ENCODE results near the gene PCGF5. TPM values are rescaled to one million over a fixed set of nuclear protein-coding genes. Genes with fewer than 3 reads are reported as not detected.
"Not testable (repeated sequence)": the region's sequence is repeated elsewhere in the genome, so short reads cannot be mapped to it uniquely, and the experiment has no call there.

PCGF5 gene
- total RNA-seq, 4 donors from 2014 or later, result 45.4 to 68.1 (median 49.8) TPM

- H3K4me1 ChIP-seq, result peaks cover 0 to 9% (median 0%) of the 10 kb centered on the region in 4 donors
- H3K4me3 ChIP-seq, result no peak overlapping the region
- no peaks in the 10 kb centered on the region for H3K36me3 ChIP-seq
- H3K9me3 ChIP-seq, result no peaks in the 10 kb centered on the region
- no peak for DNase-seq
- no peaks in the 10 kb centered on the region for H3K27me3 ChIP-seq
- no peak overlapping the region for H3K27ac ChIP-seq
- TF ChIP-seq CTCF (IDR thresholded peaks at IDR 0.05) (peak in 2 of 6 experiments; percentile 25 to 37), POLR2A (IDR thresholded peaks at IDR 0.05) (no peak)
Measured at GRCh38 chr10:91296471-91296870, 76.0 kb downstream of the PCGF5 start.

GRCh38 chr10:91298224-91298871 lies 77.9 kb downstream of the PCGF5 start:
- peak overlapping the region in 1 of 4 donors; percentile 11 for H3K27ac ChIP-seq
- peak; percentile 52 to 85 (median 84) for DNase-seq
- no peaks in the 10 kb centered on the region for H3K36me3 ChIP-seq
- no peaks in the 10 kb centered on the region for H3K9me3 ChIP-seq
- H3K4me1 ChIP-seq, result peaks cover 0 to 9% (median 0%) of the 10 kb centered on the region in 4 donors
- no peaks in the 10 kb centered on the region for H3K27me3 ChIP-seq
- TF ChIP-seq POLR2A (IDR thresholded peaks at IDR 0.05) (no peak), CTCF (IDR thresholded peaks at IDR 0.05) (peak; percentile 38 to 88 (median 84))
- H3K4me3 ChIP-seq, result peak overlapping the region in 3 of 4 donors; percentile 11 to 48 (median 40)

- no peaks in the 10 kb centered on the region for H3K36me3 ChIP-seq
- H3K9me3 ChIP-seq, result no peaks in the 10 kb centered on the region
- H3K4me3 ChIP-seq, result no peak overlapping the region
- no peak overlapping the region for H3K27ac ChIP-seq
- DNase-seq, result no peak
- TF ChIP-seq CTCF (IDR thresholded peaks at IDR 0.05) (no peak), POLR2A (IDR thresholded peaks at IDR 0.05) (no peak)
- no peaks in the 10 kb centered on the region for H3K27me3 ChIP-seq
- peaks cover 0 to 9% (median 0%) of the 10 kb centered on the region in 4 donors for H3K4me1 ChIP-seq
Measured at GRCh38 chr10:91299999-91300575, 79.6 kb downstream of the PCGF5 start.

- H3K4me3 ChIP-seq, H3K4me1 ChIP-seq, H3K27ac ChIP-seq, DNase-seq, H3K36me3 ChIP-seq, H3K27me3 ChIP-seq, H3K9me3 ChIP-seq: not testable (repeated sequence)
Measured at GRCh38 chr10:91302946-91303345, 82.5 kb downstream of the PCGF5 start.

- DNase-seq, result not testable (repeated sequence)
Measured at GRCh38 chr10:91305979-91306378, 85.5 kb downstream of the PCGF5 start.

GRCh38 chr10:91307489-91307888 lies 87.0 kb downstream of the PCGF5 start:
- DNase-seq, result no peak
- Histone ChIP-seq H3K9me3 (no peaks in the 10 kb centered on the region), H3K4me3 (no peak overlapping the region), H3K4me1 (no peaks in the 10 kb centered on the region), H3K36me3 (no peaks in the 10 kb centered on the region), H3K27ac (no peak overlapping the region), H3K27me3 (no peaks in the 10 kb centered on the region)
- TF ChIP-seq POLR2A (IDR thresholded peaks at IDR 0.05), result no peak
- TF ChIP-seq CTCF (IDR thresholded peaks at IDR 0.05), result no peak

More at GRCh38 chr10:91305979-91306378, 85.5 kb downstream of the PCGF5 start:
- not testable (repeated sequence) for H3K4me3 ChIP-seq, H3K4me1 ChIP-seq, H3K27me3 ChIP-seq, H3K9me3 ChIP-seq, H3K27ac ChIP-seq, H3K36me3 ChIP-seq
